OCI-LY7 (cell line): ENCODE data around the gene OOEP.

Experiments
- CTCF ChIP-seq: fragments of 200-600 bp; sonication (generic); conservative IDR thresholded peaks from 2 replicates; pipeline ENCODE4 v1.5.1; 2014; ENCODE audit warnings: mild to moderate bottlenecking, antibody characterized with exemption, low read length, moderate library complexity, mixed read lengths
- EZH2phosphoT487 ChIP-seq: fragments of 200-600 bp; sonication (generic); IDR thresholded peaks from 2 replicates; pipeline ENCODE4 v1.6.1; 2018; ENCODE audit warnings: low read depth, borderline replicate concordance, mild to moderate bottlenecking, mixed run types, antibody characterized with exemption, low read length, moderate library complexity, mixed read lengths

- no peak for TF ChIP-seq CTCF
- no peak for TF ChIP-seq EZH2phosphoT487
Measured at GRCh38 chr6:73400656-73401055, 31.0 kb upstream of the OOEP start.
